SK-N-SH (cell line): Measurements from ENCODE around the gene KIF21B. TPM values are rescaled to one million over a fixed set of nuclear protein-coding genes. Genes with fewer than 3 reads are reported as not detected.
"Not testable (repeated sequence)": the region's sequence is repeated elsewhere in the genome, so short reads cannot be mapped to it uniquely, and the experiment has no call there.

Experiments used
- CTCF ChIA-PET: fragments of 300-600, 350-600 bp; formaldehyde crosslinking; extraction: SDS; loops from one replicate; lab custom pipeline; 2021; lab: Yijun Ruan, JAX
- POLR2A ChIA-PET: fragments of 350-600 bp; sonication (Branson Sonifier 250); formaldehyde crosslinking; extraction: SDS; loops from one replicate; lab custom pipeline; 2020; ENCODE audit warnings: antibody characterized with exemption, inconsistent platforms; lab: Yijun Ruan, JAX
- DNase-seq: peaks from one replicate; pipeline ENCODE4 v3.0.0; 2012
- H2AFZ ChIP-seq: fragments of 200-600 bp; sonication (generic); 2 replicates; pipeline ENCODE4 v1.8.1; 2016; ENCODE audit warnings: antibody characterized with exemption, mild to moderate bottlenecking, low read depth
- H3F3A ChIP-seq: fragments of 200-600 bp; sonication (generic); replicated peaks from 2 replicates; pipeline ENCODE3; 2016; ENCODE audit warnings: antibody characterized with exemption, mild to moderate bottlenecking; ENCODE audit not compliant: insufficient read depth
- H3K27ac ChIP-seq, 2 experiments: fragments of 200-500 bp in 1 of 2; fragments of 200-600 bp in 1 of 2; sonication (Bioruptor generic) in 1 of 2; sonication (generic), shearing (Covaris generic) in 1 of 2; 2 replicates each; pipeline versions ENCODE4 v1.5.1 to v1.6.1; 2014 to 2016; ENCODE audit warnings: low read depth in 2 of 2, inconsistent platforms in 1 of 2, low read length in 1 of 2, mild to moderate bottlenecking in 1 of 2, mixed read lengths in 1 of 2
- H3K27me3 ChIP-seq: fragments of 200-600 bp; sonication (generic), shearing (Covaris generic); 2 replicates; pipeline ENCODE4 v1.6.1; 2016; ENCODE audit warnings: mixed run types; ENCODE audit not compliant: insufficient read depth
- H3K36me3 ChIP-seq, 2 experiments: fragments of 200-500 bp in 1 of 2; fragments of 200-600 bp in 1 of 2; sonication (Bioruptor generic) in 1 of 2; sonication (generic) in 1 of 2; replicated peaks in 1 of 2; 2 replicates each; pipeline versions ENCODE3 to v1.5.1; 2014 to 2016; ENCODE audit warnings: low read length in 1 of 2, mild to moderate bottlenecking in 1 of 2; ENCODE audit not compliant: insufficient read depth in 2 of 2, control insufficient read depth in 1 of 2
- H3K4me1 ChIP-seq, 2 experiments: fragments of 200-500 bp in 1 of 2; fragments of 200-600 bp in 1 of 2; sonication (Bioruptor generic) in 1 of 2; sonication (generic), shearing (Covaris generic) in 1 of 2; 2 replicates each; pipeline versions ENCODE4 v1.5.1 to v1.6.1; 2014 to 2016; ENCODE audit warnings: low read depth in 1 of 2, low read length in 1 of 2, mixed run types in 1 of 2; ENCODE audit not compliant: insufficient read depth in 2 of 2, control insufficient read depth in 1 of 2
- H3K4me2 ChIP-seq: fragments of 200-600 bp; sonication (generic), shearing (Covaris generic); 2 replicates; pipeline ENCODE4 v1.6.1; 2017; ENCODE audit warnings: mixed run types
- H3K4me3 ChIP-seq, 2 experiments: fragments of 200-500 bp in 1 of 2; fragments of 200-600 bp in 1 of 2; sonication (Bioruptor generic) in 1 of 2; sonication (generic), shearing (Covaris generic) in 1 of 2; 2 replicates each; pipeline versions ENCODE4 v1.5.1 to v1.8.1; 2014 to 2016; ENCODE audit warnings: low read depth in 2 of 2, inconsistent platforms in 1 of 2, low read length in 1 of 2, mild to moderate bottlenecking in 1 of 2, mixed read lengths in 1 of 2, moderate library complexity in 1 of 2
- H3K79me2 ChIP-seq: fragments of 200-600 bp; sonication (generic); 2 replicates; pipeline ENCODE4 v1.8.1; 2017; ENCODE audit warnings: mild to moderate bottlenecking; ENCODE audit not compliant: insufficient read depth
- H3K9ac ChIP-seq: fragments of 200-600 bp; sonication (generic); 2 replicates; pipeline ENCODE4 v1.6.1; 2017; ENCODE audit warnings: mixed run types
- H3K9me2 ChIP-seq: fragments of 200-600 bp; sonication (generic); 2 replicates; pipeline ENCODE4 v1.6.1; 2017; ENCODE audit warnings: mixed run types
- H3K9me3 ChIP-seq: fragments of 200-600 bp; sonication (generic); 2 replicates; pipeline ENCODE4 v1.6.1; 2017; ENCODE audit warnings: mixed run types, mild to moderate bottlenecking, moderate library complexity
- H4K20me1 ChIP-seq: fragments of 200-600 bp; sonication (generic); 2 replicates; pipeline ENCODE4 v1.6.1; 2017; ENCODE audit warnings: mild to moderate bottlenecking, mixed run types; ENCODE audit not compliant: insufficient read depth
- CTCF ChIP-seq: fragments of 200-600 bp; sonication (generic); IDR thresholded peaks from 2 replicates; pipeline ENCODE4 v1.6.1; 2017; ENCODE audit warnings: antibody characterized with exemption, mild to moderate bottlenecking, moderate library complexity
- FOXJ3 ChIP-seq: sonication (generic); formaldehyde crosslinking; IDR thresholded peaks from 2 replicates; pipeline ENCODE4 v1.5.1; 2020; ENCODE audit warnings: mild to moderate bottlenecking, missing genetic modification reagents
- FOXM1 ChIP-seq: IDR thresholded peaks from 2 replicates; pipeline ENCODE4 v1.4.0; 2012; ENCODE audit warnings: low read depth, mild to moderate bottlenecking
- IRF3 ChIP-seq: fragments of 150-350 bp; IDR thresholded peaks from 2 replicates; pipeline ENCODE4 v1.6.1; 2016; ENCODE audit warnings: mild to moderate bottlenecking, low read depth, low read length
- JUND ChIP-seq: IDR thresholded peaks from 2 replicates; pipeline ENCODE4 v1.4.0; 2012
- MEF2A ChIP-seq: IDR thresholded peaks from 2 replicates; pipeline ENCODE4 v1.4.0; 2012; ENCODE audit warnings: low read depth, borderline replicate concordance
- NRF1 ChIP-seq: IDR thresholded peaks from 2 replicates; pipeline ENCODE4 v1.6.1; 2012; ENCODE audit warnings: low read depth, mild to moderate bottlenecking, low read length
- PBX3 ChIP-seq: IDR thresholded peaks from 2 replicates; pipeline ENCODE4; 2012
- RCOR1 ChIP-seq: fragments of 150-350 bp; IDR thresholded peaks from 2 replicates; pipeline ENCODE4 v1.6.1; 2017; ENCODE audit warnings: antibody characterized with exemption, low read length
- REST ChIP-seq: IDR thresholded peaks from 2 replicates; pipeline ENCODE4 v1.6.1; 2012; ENCODE audit warnings: mild to moderate bottlenecking, low read depth, low read length, moderate library complexity
- SIN3A ChIP-seq: IDR thresholded peaks from 2 replicates; pipeline ENCODE4 v1.6.1; 2012; ENCODE audit warnings: low read depth, mild to moderate bottlenecking, low read length, moderate library complexity, borderline replicate concordance
- SMC3 ChIP-seq: IDR thresholded peaks from 2 replicates; pipeline ENCODE4 v1.6.1; 2012; ENCODE audit warnings: low read depth, low read length, improper control_type of control experiment
- TAF1 ChIP-seq: IDR thresholded peaks from 2 replicates; pipeline ENCODE4 v1.6.1; 2012; ENCODE audit warnings: low read depth, mild to moderate bottlenecking, low read length, moderate library complexity, borderline replicate concordance
- TCF12 ChIP-seq: IDR thresholded peaks from 2 replicates; pipeline ENCODE4 v1.4.0; 2012
- TEAD4 ChIP-seq: IDR thresholded peaks from 2 replicates; pipeline ENCODE4 v1.4.0; 2012; ENCODE audit warnings: mild to moderate bottlenecking, borderline replicate concordance; ENCODE audit not compliant: insufficient read depth
- USF2 ChIP-seq: fragments of 150-350 bp; IDR thresholded peaks from 2 replicates; pipeline ENCODE4 v1.6.1; 2017; ENCODE audit warnings: antibody characterized with exemption, low read length, low read depth, borderline replicate concordance
- WGBS: methylation state at CpG from one replicate; pipeline ENCODE4 v1.1.6; 2017; ENCODE audit warnings: low lambda C conversion rate; 5-methylcytosine and 5-hydroxymethylcytosine counted together
- polyA plus RNA-seq, 3 experiments: library from polyadenylated mRNA; depleted of rRNA; stranded (reverse); fragments of >200 nt; gene quantifications; 2 replicates each; pipeline ENCODE4 v1.2.3, GENCODE V29; 2012

KIF21B gene
- polyA plus RNA-seq, 1 of the 3 experiments (the other 2 are of a cell fraction): 0.26 TPM

GRCh38 chr1:200965111-200965805 lies 58.3 kb downstream of the KIF21B start:
- DNase-seq: no peak
- WGBS: 53% methylated on average over 5 of the region's 6 CpGs
- no peaks in the 10 kb centered on the region for H3K79me2 ChIP-seq
- H3K27me3 ChIP-seq: no peaks in the 10 kb centered on the region
- H4K20me1 ChIP-seq: no peaks in the 10 kb centered on the region
- H3K4me2 ChIP-seq: no peak overlapping the region
- no peak overlapping the region for H3K4me3 ChIP-seq
- no peak overlapping the region for H2AFZ ChIP-seq
- no peaks in the 10 kb centered on the region for H3K9me2 ChIP-seq
- H3K36me3 ChIP-seq: no peaks in the 10 kb centered on the region
- CTCF ChIA-PET: interaction anchor here (1.2 to 9.6 kb wide), 2 partner anchors 78 to 148 kb away, joined by 4 to 277 read pairs; no protein-coding TSS in a partner anchor
- H3K4me1 ChIP-seq: no peaks in the 10 kb centered on the region; a peak in 1 of 4 replicates
- H3K9ac ChIP-seq: no peak overlapping the region
- POLR2A ChIA-PET: no interaction called here
- TF ChIP-seq CTCF: no peak
- TF ChIP-seq PBX3: no peak
- no peak for TF ChIP-seq FOXM1
- TF ChIP-seq IRF3: no peak
- TF ChIP-seq JUND: no peak
- TF ChIP-seq REST: no peak
- TF ChIP-seq TEAD4: no peak
- no peak for TF ChIP-seq RCOR1
- TF ChIP-seq TAF1: no peak
- no peak for TF ChIP-seq NRF1
- no peak for TF ChIP-seq FOXJ3 (CRISPR knock-in tag)
- no peak for TF ChIP-seq TCF12
- no peak for TF ChIP-seq SIN3A
- TF ChIP-seq MEF2A: no peak
- no peak for TF ChIP-seq SMC3
- no peak for TF ChIP-seq USF2
- TF ChIP-seq, all 33 proteins: peak for 0
- no peaks in the 10 kb centered on the region for H3F3A ChIP-seq
- no peaks in the 10 kb centered on the region for H3K9me3 ChIP-seq
- no peak overlapping the region for H3K27ac ChIP-seq

- POLR2A ChIA-PET, H3K9me2 ChIP-seq, H3K9me3 ChIP-seq, H3K79me2 ChIP-seq, H4K20me1 ChIP-seq, H3K4me3 ChIP-seq, H3K27me3 ChIP-seq, H2AFZ ChIP-seq, H3F3A ChIP-seq, H3K36me3 ChIP-seq, DNase-seq, H3K27ac ChIP-seq, H3K4me2 ChIP-seq, H3K9ac ChIP-seq, H3K4me1 ChIP-seq: not testable (repeated sequence)
- CTCF ChIA-PET: interaction anchor here (0.7 to 1.7 kb wide), 3 partner anchors 8 to 405 kb away, joined by 3 to 12 read pairs (median 4); no protein-coding TSS in a partner anchor
- 87% methylated on average over 11 of the region's 11 CpGs for WGBS
Observed at GRCh38 chr1:200963888-200964287, 59.6 kb downstream of the KIF21B start.
